SJCRH30 (cell line): ENCODE measurements around the gene SPOCK1. TPM values are rescaled to one million over a fixed set of nuclear protein-coding genes. Genes with fewer than 3 reads are reported as not detected.
A peak's percentile ranks its signal among the peaks of the same experiment; 100 is the strongest.
"Not testable (repeated sequence)": the region's sequence is repeated elsewhere in the genome, so short reads cannot be mapped to it uniquely, and the experiment has no call there.

Experiments
- DNase-seq, 2 experiments: peaks; one replicate each; pipeline ENCODE4 v3.0.0-alpha.2; 2015 to 2020
- H3K27ac ChIP-seq: fragments of 250-450 bp; sonication (Bioruptor Pico); 2 replicates; pipeline ENCODE4 v1.5.1; 2020; ENCODE audit warnings: mild to moderate bottlenecking, moderate library complexity
- H3K27me3 ChIP-seq: fragments of 250-450 bp; sonication (Bioruptor Pico); 2 replicates; pipeline ENCODE4 v1.5.1; 2020; ENCODE audit warnings: mild to moderate bottlenecking, moderate library complexity
- H3K36me3 ChIP-seq: fragments of 250-450 bp; sonication (Bioruptor Pico); 2 replicates; pipeline ENCODE4 v1.5.1; 2020; ENCODE audit warnings: mild to moderate bottlenecking, moderate library complexity
- H3K4me1 ChIP-seq: fragments of 250-450 bp; sonication (Bioruptor Pico); 2 replicates; pipeline ENCODE4 v1.5.1; 2020; ENCODE audit warnings: mild to moderate bottlenecking, moderate library complexity
- H3K4me3 ChIP-seq: fragments of 250-450 bp; sonication (Bioruptor Pico); 2 replicates; pipeline ENCODE4 v1.5.1; 2020; ENCODE audit warnings: mild to moderate bottlenecking, moderate library complexity
- H3K9me3 ChIP-seq: fragments of 250-450 bp; sonication (Bioruptor Pico); replicated peaks from 2 replicates; pipeline ENCODE4 v1.5.1; 2020; ENCODE audit warnings: mild to moderate bottlenecking, moderate library complexity
- total RNA-seq: library from RNA; depleted of rRNA; stranded (reverse); fragments of >200 nt; shearing (Covaris generic); gene quantifications from 2 replicates; pipeline ENCODE4 v1.2.3, GENCODE V29; 2014

SPOCK1 gene
- total RNA-seq, 1 experiment from 2014 or later = 0.06 TPM

GRCh38 chr5:137501846-137502406 lies 2.8 kb upstream of the SPOCK1 start:
- no peaks in the 10 kb centered on the region for H3K27me3 ChIP-seq
- H3K36me3 ChIP-seq = no peaks in the 10 kb centered on the region
- H3K9me3 ChIP-seq = no peaks in the 10 kb centered on the region
- no peak for DNase-seq
- no peak overlapping the region for H3K4me3 ChIP-seq
- no peaks in the 10 kb centered on the region for H3K4me1 ChIP-seq
- no peak overlapping the region for H3K27ac ChIP-seq

- DNase-seq = no peak
- H3K9me3 ChIP-seq = no peaks in the 10 kb centered on the region
- H3K4me1 ChIP-seq = no peaks in the 10 kb centered on the region
- H3K4me3 ChIP-seq = no peak overlapping the region
- no peaks in the 10 kb centered on the region for H3K36me3 ChIP-seq
- no peak overlapping the region for H3K27ac ChIP-seq
- H3K27me3 ChIP-seq = no peaks in the 10 kb centered on the region
These were observed 2.1 kb upstream of the SPOCK1 start for GRCh38 chr5:137501226-137501625.

GRCh38 chr5:137500615-137501225 lies 1.6 kb upstream of the SPOCK1 start:
- H3K27ac ChIP-seq = no peak overlapping the region
- no peaks in the 10 kb centered on the region for H3K9me3 ChIP-seq
- no peaks in the 10 kb centered on the region for H3K4me1 ChIP-seq
- no peaks in the 10 kb centered on the region for H3K27me3 ChIP-seq
- H3K4me3 ChIP-seq = no peak overlapping the region
- no peak for DNase-seq
- no peaks in the 10 kb centered on the region for H3K36me3 ChIP-seq

GRCh38 chr5:137499506-137499847 lies 351 bp upstream of the SPOCK1 start:
- not testable (repeated sequence) for H3K27ac ChIP-seq, H3K36me3 ChIP-seq, H3K27me3 ChIP-seq, H3K9me3 ChIP-seq, DNase-seq, H3K4me1 ChIP-seq, H3K4me3 ChIP-seq

- H3K4me3 ChIP-seq = no peak overlapping the region
- H3K9me3 ChIP-seq = no peaks in the 10 kb centered on the region
- H3K27ac ChIP-seq = no peak overlapping the region
- H3K4me1 ChIP-seq = no peaks in the 10 kb centered on the region
- no peaks in the 10 kb centered on the region; the same call in 1 of the 2 replicates for H3K27me3 ChIP-seq
- DNase-seq = no peak
- no peaks in the 10 kb centered on the region for H3K36me3 ChIP-seq
These were observed 808 bp downstream of the SPOCK1 start for GRCh38 chr5:137498301-137498735.

- H3K4me1 ChIP-seq = no peaks in the 10 kb centered on the region
These were observed 1.5 kb downstream of the SPOCK1 start for GRCh38 chr5:137497396-137498290.

GRCh38 chr5:137496919-137497318 lies 2.2 kb downstream of the SPOCK1 start:
- Histone ChIP-seq H3K4me3 (no peak overlapping the region), H3K27ac (no peak overlapping the region), H3K36me3 (no peaks in the 10 kb centered on the region), H3K4me1 (no peaks in the 10 kb centered on the region), H3K9me3 (no peaks in the 10 kb centered on the region), H3K27me3 (no peaks in the 10 kb centered on the region; the same call in 1 of the 2 replicates)
- DNase-seq = no peak

More at GRCh38 chr5:137497396-137498290, 1.5 kb downstream of the SPOCK1 start:
- DNase-seq = no peak
- no peak overlapping the region for H3K4me3 ChIP-seq
- no peak overlapping the region for H3K27ac ChIP-seq
- H3K9me3 ChIP-seq = no peaks in the 10 kb centered on the region
- no peaks in the 10 kb centered on the region; the same call in 1 of the 2 replicates for H3K27me3 ChIP-seq
- no peaks in the 10 kb centered on the region for H3K36me3 ChIP-seq

- H3K27me3 ChIP-seq = no peaks in the 10 kb centered on the region; the same call in 1 of the 2 replicates
- H3K4me3 ChIP-seq = no peak overlapping the region
- no peaks in the 10 kb centered on the region for H3K9me3 ChIP-seq
- H3K36me3 ChIP-seq = no peaks in the 10 kb centered on the region
- no peak overlapping the region for H3K27ac ChIP-seq
- no peak for DNase-seq
- no peaks in the 10 kb centered on the region for H3K4me1 ChIP-seq
These were observed 6.8 kb downstream of the SPOCK1 start for GRCh38 chr5:137492331-137492730.

GRCh38 chr5:137491121-137491520 lies 8.0 kb downstream of the SPOCK1 start:
- DNase-seq = no peak
- no peaks in the 10 kb centered on the region for H3K4me1 ChIP-seq
- H3K27ac ChIP-seq = no peak overlapping the region

GRCh38 chr5:137490591-137490990 lies 8.5 kb downstream of the SPOCK1 start:
- Histone ChIP-seq H3K36me3 (no peaks in the 10 kb centered on the region), H3K9me3 (no peaks in the 10 kb centered on the region), H3K27me3 (no peaks in the 10 kb centered on the region; the same call in 1 of the 2 replicates), H3K27ac (no peak overlapping the region), H3K4me3 (no peak overlapping the region), H3K4me1 (no peaks in the 10 kb centered on the region)
- no peak for DNase-seq

More at GRCh38 chr5:137491121-137491520, 8.0 kb downstream of the SPOCK1 start:
- Histone ChIP-seq H3K4me3 (no peak overlapping the region), H3K27me3 (no peaks in the 10 kb centered on the region; the same call in 1 of the 2 replicates), H3K36me3 (no peaks in the 10 kb centered on the region), H3K9me3 (no peaks in the 10 kb centered on the region)

- 0 out of 2 replicates have a peak, but pooled peaks cover 4% of the 10 kb centered on the region for H3K27me3 ChIP-seq
- no peaks in the 10 kb centered on the region for H3K9me3 ChIP-seq
- no peak for DNase-seq
- H3K4me1 ChIP-seq = no peaks in the 10 kb centered on the region
- no peaks in the 10 kb centered on the region for H3K36me3 ChIP-seq
- no peak overlapping the region for H3K4me3 ChIP-seq
- no peak overlapping the region for H3K27ac ChIP-seq
These were observed 10.2 kb downstream of the SPOCK1 start for GRCh38 chr5:137488974-137489373.

GRCh38 chr5:137488516-137488915 lies 10.6 kb downstream of the SPOCK1 start:
- Histone ChIP-seq H3K9me3 (no peaks in the 10 kb centered on the region), H3K4me1 (no peaks in the 10 kb centered on the region), H3K4me3 (no peak overlapping the region), H3K27ac (no peak overlapping the region), H3K27me3 (0 out of 2 replicates have a peak, but pooled peaks cover 7% of the 10 kb centered on the region), H3K36me3 (no peaks in the 10 kb centered on the region)
- no peak for DNase-seq

GRCh38 chr5:137487600-137487999 lies 11.5 kb downstream of the SPOCK1 start:
- DNase-seq = no peak
- Histone ChIP-seq H3K36me3 (no peaks in the 10 kb centered on the region), H3K27me3 (0 out of 2 replicates have a peak, but pooled peaks cover 7% of the 10 kb centered on the region), H3K4me3 (no peak overlapping the region), H3K9me3 (no peaks in the 10 kb centered on the region), H3K27ac (no peak overlapping the region), H3K4me1 (no peaks in the 10 kb centered on the region)

GRCh38 chr5:137486707-137487106 lies 12.4 kb downstream of the SPOCK1 start:
- no peak overlapping the region for H3K27ac ChIP-seq
- H3K36me3 ChIP-seq = no peaks in the 10 kb centered on the region
- no peak for DNase-seq
- 0 out of 2 replicates have a peak, but pooled peaks cover 7% of the 10 kb centered on the region for H3K27me3 ChIP-seq
- H3K9me3 ChIP-seq = no peaks in the 10 kb centered on the region
- no peaks in the 10 kb centered on the region for H3K4me1 ChIP-seq
- H3K4me3 ChIP-seq = no peak overlapping the region

GRCh38 chr5:137481596-137481995 lies 17.5 kb downstream of the SPOCK1 start:
- Histone ChIP-seq H3K27me3 (0 out of 2 replicates have a peak, but pooled peaks cover 7% of the 10 kb centered on the region), H3K9me3 (no peaks in the 10 kb centered on the region), H3K27ac (no peak overlapping the region), H3K4me1 (no peaks in the 10 kb centered on the region), H3K4me3 (no peak overlapping the region), H3K36me3 (no peaks in the 10 kb centered on the region)
- DNase-seq = peak in 1 of 2 experiments; percentile 3
